Left cardiac atrium (tissue), 4 donors: ENCODE measurements around the gene SLC25A13. TPM values are rescaled to one million over a fixed set of nuclear protein-coding genes. Genes with fewer than 3 reads are reported as not detected.

Experiments
- ATAC-seq, 2 donors: fragments of 200-7000 bp; cut with Tn5 transposase; one replicate each; pipeline ENCODE4 v1.9.1; 2020; ENCODE audit warnings: mild to moderate bottlenecking in 2 of 2, moderate library complexity in 2 of 2
- DNase-seq: peaks from one replicate; pipeline ENCODE4 v3.0.0-alpha.2; 2020
- intact Hi-C, 2 donors: fragments of 100-400 bp; cut with DNase I; formaldehyde crosslinking; loops; one replicate each; pipeline versions ENCODE4 v1.14.1 to v1.15.1; 2022 to 2023
- total RNA-seq, 2 donors: library from RNA; stranded (reverse); fragmentation: NEBNext Ultra II Directional; extraction: Animal tissue kit (Norgen Biotek cat#: 25700); gene quantifications; one replicate each; pipeline ENCODE4 v1.2.1, GENCODE V29; 2021
- donor health status: DM: no; HTN: yes; CAD: no.
- donor health status: DM: no; HTN: yes; CAD: no; lungs with severe emphysema.
- donor health status: DM: yes; HTN: yes; CAD: no.
- donor health status: Dilated cardiomyopathy.

SLC25A13 gene
- total RNA-seq, 2 donors from 2014 or later, result 14.6 to 20.4 TPM

DNA sequence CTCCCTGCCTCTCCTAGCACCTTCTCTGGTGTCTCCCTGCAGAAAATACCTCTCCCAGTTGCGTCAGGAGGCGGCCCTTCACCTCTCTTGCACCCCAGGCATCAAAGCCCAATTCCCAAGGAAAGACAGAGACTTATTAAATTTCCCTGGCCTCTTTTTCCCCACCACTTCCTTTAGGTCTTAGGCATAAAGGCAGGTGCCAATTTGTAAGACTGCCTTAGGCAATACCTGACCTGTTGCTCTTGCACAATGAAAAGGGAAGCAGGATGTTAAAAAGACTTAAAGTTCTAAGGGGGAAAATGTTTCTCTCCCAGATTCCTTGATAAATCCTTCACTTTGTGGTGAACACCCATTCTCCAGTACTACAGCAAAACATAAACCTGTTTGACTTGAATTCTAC lies 186.7 kb downstream of the SLC25A13 start:
- DNase-seq (no peak), ATAC-seq (no peak)
- intact Hi-C loops, result no loop called here

DNA sequence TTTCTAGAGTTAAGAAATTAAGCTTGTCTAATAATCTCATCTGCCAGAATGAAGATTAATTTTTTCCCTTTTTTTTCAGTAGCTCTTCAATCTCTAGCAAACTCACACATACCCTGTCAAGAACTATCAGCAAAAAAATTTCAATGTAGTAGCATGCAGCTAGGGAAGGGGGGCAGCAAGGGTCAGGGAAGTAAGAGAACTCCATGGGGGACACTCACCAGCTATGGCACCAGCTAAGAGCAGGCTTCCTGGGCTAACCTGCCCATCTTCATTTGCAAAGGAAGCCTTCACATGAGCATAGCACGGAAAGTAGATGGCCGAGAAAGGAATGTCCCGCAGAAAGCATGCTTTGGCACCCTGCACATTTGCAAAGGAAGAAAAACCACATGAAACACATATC lies 190.4 kb downstream of the SLC25A13 start:
- no peak for ATAC-seq
- DNase-seq, result no peak
- intact Hi-C loops, result no loop called here

DNA sequence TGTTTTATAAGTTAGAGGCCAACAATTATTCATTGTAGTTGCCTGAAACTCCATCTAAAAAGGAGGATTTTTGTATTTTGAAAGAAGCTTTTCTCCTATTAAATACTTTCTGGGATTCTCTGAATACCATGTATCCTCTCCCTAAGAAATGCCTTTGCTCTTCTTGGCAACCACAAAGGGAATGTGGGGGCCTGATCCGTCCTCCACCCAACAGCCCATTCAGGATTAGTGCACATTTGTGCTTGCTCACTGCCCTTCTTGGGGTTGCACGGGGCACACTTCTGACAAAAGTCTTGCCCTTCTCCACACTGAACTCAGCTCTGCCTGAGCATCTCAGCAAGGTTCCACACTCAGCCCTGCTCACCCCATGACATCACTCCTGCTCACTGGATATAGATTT lies 194.2 kb downstream of the SLC25A13 start:
- intact Hi-C loops, result no loop called here
- DNase-seq (no peak), ATAC-seq (no peak)

DNA sequence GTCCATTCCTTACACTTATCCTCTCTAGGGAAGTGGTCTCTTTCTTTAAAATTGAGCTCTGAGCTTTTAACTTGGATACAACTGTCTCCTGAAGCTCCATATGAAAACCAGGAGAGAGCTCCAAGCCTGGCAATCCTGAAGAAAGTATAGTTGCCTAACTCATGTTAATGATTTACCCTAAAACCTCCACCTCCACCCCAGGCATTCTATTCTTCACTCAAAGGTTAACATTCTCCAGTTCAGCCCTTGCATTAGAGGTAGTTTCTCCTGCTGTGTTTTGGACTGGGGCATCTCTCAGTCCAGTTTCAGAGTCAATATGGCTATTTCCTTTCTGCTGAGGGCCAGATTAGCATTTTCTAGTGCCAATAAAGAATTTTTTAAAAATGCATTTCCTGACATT lies 195.5 kb downstream of the SLC25A13 start:
- intact Hi-C loops, result no loop called here
- DNase-seq (no peak), ATAC-seq (no peak)

DNA sequence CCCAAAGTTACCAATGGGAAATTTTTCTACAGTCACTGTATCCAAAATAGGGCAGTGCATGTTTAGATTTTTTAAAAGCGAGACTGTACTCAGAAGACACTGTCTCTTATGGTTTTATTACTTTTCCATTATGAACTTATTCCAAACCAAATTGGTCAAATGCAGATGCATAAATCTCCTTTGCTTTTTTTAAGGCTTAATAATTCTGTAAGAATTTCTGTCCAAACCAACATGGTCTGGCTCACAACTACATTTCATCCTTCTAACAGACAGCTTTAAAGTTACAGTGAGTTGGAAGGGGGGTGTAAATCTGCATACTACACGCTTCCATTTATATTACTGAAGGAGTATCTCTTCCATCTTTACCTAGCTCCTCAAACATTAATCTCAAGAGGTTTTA lies 199.2 kb downstream of the SLC25A13 start:
- intact Hi-C loops, result no loop called here
- DNase-seq (no peak), ATAC-seq (no peak)

DNA sequence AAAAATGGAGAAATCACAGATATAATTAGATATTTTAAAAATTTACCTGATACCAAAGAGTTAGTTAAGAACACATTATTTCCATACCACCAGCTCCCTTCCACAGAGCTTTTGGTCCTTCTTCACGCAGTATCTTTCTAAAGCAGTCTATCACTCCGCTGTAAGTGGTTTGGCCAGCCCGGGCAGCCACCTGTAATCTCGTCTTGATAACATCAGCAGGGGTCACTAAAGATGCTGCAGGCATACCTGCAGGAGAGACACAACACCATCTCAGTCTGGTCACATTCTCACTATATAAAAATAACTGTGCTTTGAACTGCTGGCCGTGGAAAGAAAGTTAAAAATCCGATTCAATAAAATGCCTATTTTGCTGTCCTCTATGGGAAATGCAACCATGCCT lies 200.1 kb downstream of the SLC25A13 start:
- no peak for ATAC-seq
- no peak for DNase-seq
- intact Hi-C loops, result no loop called here

DNA sequence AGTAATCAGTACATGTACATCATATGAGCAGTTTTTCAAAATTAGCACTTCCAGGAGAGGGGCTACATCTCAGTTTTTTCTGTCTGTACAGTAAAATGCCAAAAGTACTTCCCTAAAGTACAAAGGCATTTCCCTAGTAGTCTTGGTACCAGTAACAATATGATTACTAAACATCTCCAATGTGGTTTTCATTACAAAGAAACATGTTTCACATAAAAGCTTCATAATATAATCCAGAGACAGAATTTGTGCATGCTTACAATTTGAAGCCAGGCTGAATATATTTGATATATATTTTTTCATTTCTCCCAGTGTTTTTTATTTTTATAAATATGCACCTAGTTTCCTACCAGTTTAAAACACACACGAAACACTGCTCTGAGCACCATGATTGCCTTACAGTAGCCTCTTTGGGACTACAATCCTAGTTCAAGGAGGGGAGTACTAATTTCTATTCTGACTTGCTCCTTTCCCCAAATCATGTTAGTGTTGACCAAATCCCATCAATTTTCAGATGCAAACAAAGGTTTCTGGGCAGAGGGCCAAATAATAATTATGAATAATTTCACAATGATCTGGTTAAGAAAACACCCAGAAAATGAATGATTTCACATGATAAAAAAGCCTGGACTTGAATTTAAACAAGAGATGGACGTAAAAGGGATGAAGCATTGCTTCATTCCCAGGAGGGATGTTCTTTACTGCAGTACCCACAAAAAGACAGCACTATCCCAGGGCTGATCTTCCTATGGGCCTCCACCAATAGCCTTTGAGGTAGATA lies 201.3 kb downstream of the SLC25A13 start:
- DNase-seq (no peak), ATAC-seq (no peak)
- intact Hi-C loops, result no loop called here

DNA sequence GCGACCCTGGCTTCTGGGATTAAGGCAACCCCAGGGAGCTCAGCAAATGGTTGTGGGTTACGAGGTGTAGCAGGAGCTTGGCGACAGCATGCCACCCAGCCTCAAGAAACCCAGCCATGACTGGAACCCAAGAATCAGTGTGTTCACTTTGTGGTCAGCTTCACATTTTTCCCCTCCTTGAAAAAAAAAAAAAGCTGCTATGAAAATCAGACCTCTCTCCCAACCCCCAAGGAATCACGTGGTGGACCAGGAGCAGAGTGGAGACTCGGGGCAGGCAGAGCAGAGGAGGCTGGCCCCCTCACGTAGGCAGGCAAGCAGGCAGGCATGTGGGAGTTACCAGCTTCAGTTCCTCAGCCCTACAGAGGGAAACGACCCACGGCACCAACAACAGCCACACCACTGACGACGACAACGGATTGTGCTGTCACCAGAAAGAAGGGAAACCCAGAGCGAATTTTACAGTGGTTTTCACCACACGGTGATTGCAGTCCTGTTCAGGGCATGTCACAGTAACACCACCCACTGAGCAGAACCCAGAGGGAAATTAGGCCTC lies 203.4 kb downstream of the SLC25A13 start:
- no peak for DNase-seq
- no peak for ATAC-seq
- intact Hi-C loops, result no loop called here

DNA sequence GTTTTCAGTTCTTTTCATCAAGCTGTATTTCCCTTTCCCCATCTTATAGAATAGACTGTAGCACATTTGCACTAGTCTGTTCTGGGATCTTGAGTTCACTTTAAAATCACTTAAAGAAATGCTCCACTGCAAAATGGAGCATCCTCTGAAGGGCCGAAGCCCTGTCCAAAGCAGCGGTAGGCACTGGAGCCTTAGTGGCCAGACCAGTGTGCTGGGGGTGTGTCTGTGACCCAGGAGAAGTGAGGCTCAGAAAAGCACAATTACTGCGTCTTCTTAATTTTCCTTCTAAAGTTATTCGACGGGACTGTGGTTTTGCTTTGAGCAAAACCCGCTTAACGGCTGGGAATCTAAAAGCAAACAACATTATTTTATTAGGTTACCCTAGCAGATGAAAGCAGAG lies 205.7 kb downstream of the SLC25A13 start:
- intact Hi-C loops, result no loop called here
- DNase-seq (no peak), ATAC-seq (no peak)

DNA sequence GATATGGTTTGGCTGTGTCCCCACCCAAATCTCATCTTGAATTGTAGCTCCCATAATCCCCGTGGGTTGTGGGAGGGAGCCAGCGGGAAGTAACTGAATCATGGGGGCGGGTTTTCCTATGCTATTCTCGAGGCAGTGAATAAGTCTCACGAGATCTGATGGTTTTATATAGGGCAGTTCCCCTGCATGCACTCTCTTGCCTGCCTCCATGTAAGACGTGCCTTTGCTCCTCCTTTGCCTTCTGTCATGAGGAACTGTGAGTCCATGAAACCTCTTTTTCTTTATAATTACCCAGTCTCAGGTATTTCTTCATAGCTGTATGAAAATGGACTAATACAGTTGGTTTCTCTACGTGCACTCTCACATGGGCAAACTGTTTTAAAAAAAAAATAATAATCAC lies 207.7 kb downstream of the SLC25A13 start:
- no peak for ATAC-seq
- no peak for DNase-seq
- intact Hi-C loops, result no loop called here

DNA sequence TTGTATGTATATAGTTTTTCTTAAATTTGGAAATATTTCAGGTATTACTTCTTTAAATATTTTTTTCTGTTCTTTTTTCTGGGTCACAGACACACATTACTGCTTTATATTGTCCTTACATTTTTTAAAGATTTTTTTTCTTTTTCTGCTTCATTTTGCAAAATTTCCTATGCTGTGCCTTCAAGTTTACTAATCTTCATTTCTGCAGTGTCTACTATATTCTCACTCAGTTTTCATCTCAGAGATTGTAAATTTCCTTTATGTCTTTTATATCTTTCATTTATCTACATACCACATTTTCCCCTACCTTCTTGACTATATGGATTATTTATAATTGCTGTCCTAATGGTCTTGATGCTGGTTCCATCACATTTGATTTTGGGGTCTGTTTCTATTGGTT lies 210.5 kb downstream of the SLC25A13 start:
- no peak for ATAC-seq
- intact Hi-C loops, result no loop called here
- no peak for DNase-seq

DNA sequence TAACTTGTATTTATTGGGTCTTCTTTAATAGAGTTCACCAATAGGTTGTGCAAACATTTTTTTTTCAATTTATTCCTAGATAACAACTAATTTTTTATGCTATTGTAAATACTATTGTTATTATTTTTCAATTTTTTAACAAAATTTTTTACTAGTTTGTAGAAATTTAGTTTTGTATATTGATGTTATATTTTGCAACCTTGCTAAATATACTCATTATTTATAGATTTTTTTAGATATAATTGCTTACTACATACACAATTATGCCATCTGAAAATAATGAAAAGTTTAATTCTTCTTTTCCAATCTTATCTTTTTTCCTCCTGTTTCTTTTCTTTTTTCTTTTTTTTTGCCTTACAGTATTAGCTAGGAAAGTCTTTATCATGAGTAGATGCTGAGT lies 216.9 kb downstream of the SLC25A13 start:
- DNase-seq (no peak), ATAC-seq (no peak)
- intact Hi-C loops, result no loop called here

DNA sequence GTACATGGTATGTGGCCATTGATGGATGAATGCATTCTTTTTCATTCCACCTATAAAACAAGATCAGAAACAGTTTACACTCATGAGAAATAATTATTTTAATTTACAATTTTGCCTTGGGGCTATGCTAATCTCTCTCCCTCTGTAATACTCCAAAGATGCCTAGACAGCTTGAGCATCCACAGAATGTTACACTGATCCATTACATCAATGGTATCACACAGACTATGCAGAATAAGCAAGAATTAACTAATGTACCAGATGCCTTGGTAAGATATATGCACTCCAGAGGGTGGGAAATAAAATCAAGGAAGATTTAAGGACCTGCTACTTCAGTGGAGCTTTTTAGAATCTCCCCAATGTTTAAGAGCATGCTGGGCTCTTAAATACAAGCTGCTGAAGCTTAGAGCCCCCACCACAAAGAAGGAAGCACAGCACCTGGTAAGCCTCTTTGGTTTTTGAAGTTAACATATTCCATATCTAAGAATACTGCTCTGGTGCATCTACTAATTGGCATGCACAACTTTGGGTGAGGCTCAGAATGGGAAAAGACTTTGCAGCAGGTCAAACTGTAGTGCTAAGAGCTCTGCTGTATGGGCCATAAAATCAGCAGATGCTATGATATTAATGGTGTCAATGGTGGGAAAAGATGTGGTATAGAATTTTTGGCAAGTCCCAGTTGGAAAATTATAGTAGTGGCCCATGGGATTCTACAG lies 219.6 kb downstream of the SLC25A13 start:
- DNase-seq, result no peak
- intact Hi-C loops, result no loop called here
- ATAC-seq, result no peak

DNA sequence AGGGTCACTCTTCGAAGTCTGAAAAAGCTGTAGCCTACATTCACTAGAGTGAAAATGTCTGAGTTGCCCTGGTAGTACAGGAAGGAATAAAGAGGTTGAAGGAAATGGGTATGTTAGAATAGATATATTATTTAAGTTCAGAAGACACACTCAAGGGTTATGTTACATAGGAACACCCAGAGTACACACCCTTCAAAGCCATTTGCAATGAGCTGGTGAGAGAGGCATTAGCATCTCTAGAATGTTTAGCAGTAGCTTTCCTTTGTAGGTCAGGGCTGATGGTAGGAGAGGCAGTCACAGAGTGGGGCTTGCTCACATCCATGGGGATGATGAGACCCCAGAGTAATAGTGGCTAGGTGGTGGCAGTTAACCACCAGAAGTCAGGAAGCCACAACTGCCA lies 221.2 kb downstream of the SLC25A13 start:
- intact Hi-C loops, result no loop called here
- ATAC-seq (no peak), DNase-seq (no peak)

DNA sequence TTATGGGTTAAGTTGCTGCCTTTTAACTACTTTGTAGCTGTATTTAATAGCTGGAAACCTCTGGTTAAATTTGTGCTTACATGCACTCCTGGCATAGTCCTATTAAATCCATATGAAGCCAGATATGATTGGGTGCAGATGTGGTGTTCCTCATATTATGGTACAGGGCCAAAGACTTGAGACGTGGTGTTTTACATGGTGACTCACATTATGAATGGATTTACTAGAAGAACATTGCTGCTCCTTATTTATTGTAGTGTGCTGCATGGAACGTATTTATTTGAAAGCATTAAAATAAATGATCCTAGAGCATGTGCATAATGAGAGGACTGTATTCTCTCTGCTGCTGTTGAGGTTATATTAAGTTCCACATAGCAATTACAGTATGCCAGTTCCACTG lies 224.1 kb downstream of the SLC25A13 start:
- intact Hi-C loops, result no loop called here
- ATAC-seq, result no peak

DNA sequence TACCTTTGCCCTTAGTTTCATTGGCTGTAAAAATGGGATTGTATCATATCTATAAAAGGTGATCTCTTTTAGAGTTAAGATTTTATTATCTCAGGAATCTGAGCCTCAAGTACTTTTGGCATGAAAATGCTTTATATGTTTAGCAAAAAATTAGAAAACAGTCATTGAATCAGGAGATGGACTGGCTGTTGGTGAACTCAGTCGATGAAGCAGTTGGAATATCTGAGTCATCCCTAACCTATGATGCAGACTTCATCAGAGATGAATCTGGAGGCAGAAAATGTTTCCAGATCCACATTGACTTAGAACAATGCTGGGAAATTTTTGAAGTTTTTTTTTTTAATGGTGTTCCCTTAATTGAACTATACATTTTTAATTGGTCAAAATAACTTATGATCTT lies 228.5 kb downstream of the SLC25A13 start:
- DNase-seq, result no peak
- intact Hi-C loops, result no loop called here

More for the DNA sequence above, 224.1 kb downstream of the SLC25A13 start:
- no peak for DNase-seq

DNA sequence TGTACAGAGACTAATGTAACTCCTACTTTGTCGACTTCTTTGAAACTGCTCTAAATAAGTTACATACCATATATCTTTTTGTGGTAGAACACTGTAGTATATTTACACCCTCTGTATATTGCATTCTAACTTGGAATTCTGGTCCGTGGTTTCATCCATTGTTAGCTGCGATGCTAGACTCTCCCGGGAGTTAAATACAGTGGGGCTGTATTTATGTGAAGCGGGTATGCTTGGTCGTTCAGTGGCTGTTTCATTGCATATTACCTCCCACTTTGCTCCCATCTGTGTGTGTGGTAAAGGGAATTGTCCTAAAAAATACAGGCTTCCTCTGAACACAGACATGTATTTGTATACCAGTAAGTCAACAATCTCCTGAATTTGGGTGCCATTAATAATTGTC lies 231.1 kb downstream of the SLC25A13 start:
- ATAC-seq, result no peak
- DNase-seq, result no peak
- intact Hi-C loops, result no loop called here

More for the DNA sequence above, 228.5 kb downstream of the SLC25A13 start:
- ATAC-seq, result peak in 1 of 2 donors; percentile 41

DNA sequence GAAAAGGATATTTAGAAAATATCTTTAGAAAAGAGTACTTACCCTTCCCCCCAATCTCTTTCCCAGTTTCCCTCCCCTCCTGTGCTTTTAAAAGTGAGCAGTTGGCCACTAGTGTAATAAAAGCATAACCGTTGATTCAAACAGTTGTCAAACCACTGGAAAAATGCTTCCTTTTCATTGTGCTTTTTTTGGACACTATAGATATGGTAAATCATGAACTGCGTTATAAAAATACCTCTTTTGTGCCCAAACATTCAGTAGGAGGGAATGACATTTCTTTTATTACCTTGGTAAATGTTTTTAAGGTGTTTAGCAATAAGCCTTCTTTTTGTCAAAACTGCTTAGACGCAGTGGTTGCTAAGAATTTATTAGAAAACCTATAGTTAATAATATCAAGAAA lies 232.4 kb downstream of the SLC25A13 start:
- DNase-seq, result no peak
- intact Hi-C loops, result no loop called here
- no peak for ATAC-seq

DNA sequence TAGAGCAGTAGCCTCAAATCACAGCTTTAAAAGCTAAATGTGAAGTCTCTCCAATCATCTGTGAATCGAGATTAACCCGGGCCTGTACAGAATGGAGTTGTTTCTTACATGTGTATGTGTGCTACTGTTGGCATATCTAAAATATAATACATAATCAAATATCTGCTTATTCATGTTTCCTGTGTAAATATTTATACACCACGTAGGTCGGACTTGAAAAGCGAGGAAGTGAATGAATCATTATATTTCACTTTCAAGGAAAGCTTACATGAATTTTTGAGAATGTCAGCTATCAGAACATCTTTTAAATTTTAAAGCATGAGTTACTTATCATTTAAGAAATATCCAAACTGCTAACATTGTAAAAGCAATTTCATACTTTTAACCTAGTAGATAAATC lies 233.3 kb downstream of the SLC25A13 start:
- DNase-seq, result no peak
- intact Hi-C loops, result no loop called here
- ATAC-seq, result no peak

DNA sequence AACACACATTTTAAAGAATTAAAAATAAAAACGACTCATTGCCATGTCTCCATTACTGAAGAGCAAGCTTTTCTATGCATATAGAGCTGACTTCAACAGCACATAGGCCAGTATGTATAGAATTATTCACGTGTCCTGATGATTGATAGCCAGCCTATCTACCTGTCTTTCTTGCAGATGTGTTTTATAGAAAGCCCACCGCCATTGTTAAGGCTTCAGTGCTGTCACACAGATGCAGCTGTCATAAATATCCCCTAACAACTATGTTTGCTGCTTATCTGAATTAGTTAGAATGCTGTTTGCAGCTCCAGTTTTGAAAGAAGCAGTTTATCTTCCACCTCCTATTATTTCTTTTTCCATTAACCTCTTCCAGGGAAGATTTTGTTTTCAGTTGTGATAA lies 235.9 kb downstream of the SLC25A13 start:
- intact Hi-C loops, result no loop called here
- ATAC-seq, result no peak
- DNase-seq, result no peak
